Activated CD4-positive, alpha-beta T cell treated with anti-CD3 and anti-CD28 coated beads, Interleukin-2, amount 10 ng/mL, durations not matched to agents 24 days and 14 days (primary cell): ENCODE data around the gene SLC44A3. TPM values are rescaled to one million over a fixed set of nuclear protein-coding genes. Genes with fewer than 3 reads are reported as not detected.
A peak's percentile ranks its signal among the peaks of the same experiment; 100 is the strongest.
"Not testable (repeated sequence)": the region's sequence is repeated elsewhere in the genome, so short reads cannot be mapped to it uniquely, and the experiment has no call there.

Experiments used
- DNase-seq: peaks from one replicate; pipeline ENCODE4 v3.0.0; 2022
- H3K27ac Mint-ChIP-seq: one replicate; pipeline ENCODE4 v1.8.0; 2022; ENCODE audit warnings: mild to moderate bottlenecking, mixed read lengths
- H3K27me3 Mint-ChIP-seq: one replicate; pipeline ENCODE4 v1.8.0; 2022; ENCODE audit warnings: mixed read lengths
- H3K36me3 Mint-ChIP-seq: one replicate; pipeline ENCODE4 v1.8.0; 2022; ENCODE audit warnings: low read depth, mild to moderate bottlenecking, mixed read lengths
- H3K4me1 Mint-ChIP-seq: one replicate; pipeline ENCODE4 v1.8.0; 2021; ENCODE audit warnings: mixed read lengths
- H3K4me3 Mint-ChIP-seq: one replicate; pipeline ENCODE4 v1.8.0; 2022; ENCODE audit warnings: mild to moderate bottlenecking, moderate library complexity, mixed read lengths
- H3K9me3 Mint-ChIP-seq: one replicate; pipeline ENCODE4 v1.8.0; 2021; ENCODE audit warnings: mixed read lengths
- intact Hi-C: fragments of 100-400 bp; cut with micrococcal nuclease; formaldehyde crosslinking; loops from one replicate; pipeline ENCODE4 v1.15.1; 2023
- total RNA-seq: library from RNA; stranded (reverse); gene quantifications from 2 replicates; pipeline ENCODE4 v1.2.3, GENCODE V29; 2022

Gene SLC44A3
- total RNA-seq, 1 donor from 2014 or later, result not detected

- no peak overlapping the region for H3K4me3 Mint-ChIP-seq
- DNase-seq, result no peak
- no peak overlapping the region for H3K27ac Mint-ChIP-seq
- no peaks in the 10 kb centered on the region for H3K9me3 Mint-ChIP-seq
- H3K27me3 Mint-ChIP-seq, result peaks cover 35% of the 10 kb centered on the region
- H3K36me3 Mint-ChIP-seq, result no peaks in the 10 kb centered on the region
- intact Hi-C loops, result no loop called here
- no peaks in the 10 kb centered on the region for H3K4me1 Mint-ChIP-seq
These were observed 12.3 kb downstream of the SLC44A3 start for GRCh38 chr1:94832446-94832845.

- H3K4me1 Mint-ChIP-seq, result no peaks in the 10 kb centered on the region
- H3K9me3 Mint-ChIP-seq, result no peaks in the 10 kb centered on the region
- H3K27me3 Mint-ChIP-seq, result peaks cover 33% of the 10 kb centered on the region
- no peaks in the 10 kb centered on the region for H3K36me3 Mint-ChIP-seq
- DNase-seq, result no peak
- no peak overlapping the region for H3K27ac Mint-ChIP-seq
- intact Hi-C loops, result no loop called here
- no peak overlapping the region for H3K4me3 Mint-ChIP-seq
These were observed 12.9 kb downstream of the SLC44A3 start for GRCh38 chr1:94832931-94833585.

- Mint-ChIP-seq H3K4me1 (no peaks in the 10 kb centered on the region), H3K36me3 (no peaks in the 10 kb centered on the region), H3K27me3 (peaks cover 23% of the 10 kb centered on the region), H3K27ac (no peak overlapping the region), H3K9me3 (no peaks in the 10 kb centered on the region), H3K4me3 (no peak overlapping the region)
- intact Hi-C loops, result no loop called here
- no peak for DNase-seq
These were observed 16.7 kb downstream of the SLC44A3 start for GRCh38 chr1:94836891-94837290.

GRCh38 chr1:94840381-94840780 lies 20.2 kb downstream of the SLC44A3 start:
- intact Hi-C loops, H3K36me3 Mint-ChIP-seq, DNase-seq, H3K27ac Mint-ChIP-seq, H3K4me1 Mint-ChIP-seq, H3K9me3 Mint-ChIP-seq, H3K4me3 Mint-ChIP-seq: not testable (repeated sequence)
- peaks cover 19% of the 10 kb centered on the region for H3K27me3 Mint-ChIP-seq

- Mint-ChIP-seq H3K27me3 (peaks cover 16% of the 10 kb centered on the region), H3K4me1 (no peaks in the 10 kb centered on the region), H3K27ac (no peak overlapping the region), H3K36me3 (no peaks in the 10 kb centered on the region), H3K4me3 (no peak overlapping the region), H3K9me3 (no peaks in the 10 kb centered on the region)
- intact Hi-C loops, result no loop called here
- no peak for DNase-seq
These were observed 20.7 kb downstream of the SLC44A3 start for GRCh38 chr1:94840808-94841207.

GRCh38 chr1:94843430-94843829 lies 23.3 kb downstream of the SLC44A3 start:
- H3K27ac Mint-ChIP-seq, result no peak overlapping the region
- H3K9me3 Mint-ChIP-seq, result no peaks in the 10 kb centered on the region
- H3K4me1 Mint-ChIP-seq, result no peaks in the 10 kb centered on the region
- no peaks in the 10 kb centered on the region for H3K36me3 Mint-ChIP-seq
- H3K4me3 Mint-ChIP-seq, result no peak overlapping the region
- intact Hi-C loops, result no loop called here
- no peak for DNase-seq
- H3K27me3 Mint-ChIP-seq, result peaks cover 8% of the 10 kb centered on the region

GRCh38 chr1:94843846-94844245 lies 23.7 kb downstream of the SLC44A3 start:
- peaks cover 8% of the 10 kb centered on the region for H3K27me3 Mint-ChIP-seq
- no peak for DNase-seq
- H3K9me3 Mint-ChIP-seq, result no peaks in the 10 kb centered on the region
- no peaks in the 10 kb centered on the region for H3K36me3 Mint-ChIP-seq
- H3K4me1 Mint-ChIP-seq, result no peaks in the 10 kb centered on the region
- no peak overlapping the region for H3K4me3 Mint-ChIP-seq
- no peak overlapping the region for H3K27ac Mint-ChIP-seq
- intact Hi-C loops, result no loop called here

GRCh38 chr1:94846308-94846707 lies 26.2 kb downstream of the SLC44A3 start:
- intact Hi-C loops, result no loop called here
- no peaks in the 10 kb centered on the region for H3K36me3 Mint-ChIP-seq
- H3K4me1 Mint-ChIP-seq, result no peaks in the 10 kb centered on the region
- no peak overlapping the region for H3K4me3 Mint-ChIP-seq
- H3K27me3 Mint-ChIP-seq, result peaks cover 11% of the 10 kb centered on the region
- no peaks in the 10 kb centered on the region for H3K9me3 Mint-ChIP-seq
- no peak for DNase-seq
- H3K27ac Mint-ChIP-seq, result no peak overlapping the region

GRCh38 chr1:94851571-94851970 lies 31.4 kb downstream of the SLC44A3 start:
- Mint-ChIP-seq H3K36me3 (no peaks in the 10 kb centered on the region), H3K9me3 (no peaks in the 10 kb centered on the region), H3K27me3 (peaks cover 3% of the 10 kb centered on the region), H3K27ac (no peak overlapping the region), H3K4me1 (no peaks in the 10 kb centered on the region), H3K4me3 (no peak overlapping the region)
- intact Hi-C loops, result no loop called here
- DNase-seq, result no peak

GRCh38 chr1:94852788-94853187 lies 32.6 kb downstream of the SLC44A3 start:
- H3K27ac Mint-ChIP-seq, result no peak overlapping the region
- intact Hi-C loops, result no loop called here
- H3K36me3 Mint-ChIP-seq, result no peaks in the 10 kb centered on the region
- no peaks in the 10 kb centered on the region for H3K9me3 Mint-ChIP-seq
- H3K4me1 Mint-ChIP-seq, result no peaks in the 10 kb centered on the region
- no peak for DNase-seq
- H3K27me3 Mint-ChIP-seq, result peaks cover 3% of the 10 kb centered on the region
- no peak overlapping the region for H3K4me3 Mint-ChIP-seq

GRCh38 chr1:94854458-94855306 lies 34.5 kb downstream of the SLC44A3 start:
- H3K4me3 Mint-ChIP-seq, result no peak overlapping the region
- peak; percentile 93 for DNase-seq

GRCh38 chr1:94855307-94855700 lies 35.1 kb downstream of the SLC44A3 start:
- no peak overlapping the region for H3K27ac Mint-ChIP-seq
- H3K4me3 Mint-ChIP-seq, result no peak overlapping the region
- H3K27me3 Mint-ChIP-seq, result peaks cover 9% of the 10 kb centered on the region
- DNase-seq, result no peak
- intact Hi-C loops, result loop anchor here (2.0 kb wide), 1 partner anchor 107 kb away; no protein-coding TSS in a partner anchor
- H3K4me1 Mint-ChIP-seq, result no peaks in the 10 kb centered on the region
- H3K36me3 Mint-ChIP-seq, result no peaks in the 10 kb centered on the region
- H3K9me3 Mint-ChIP-seq, result no peaks in the 10 kb centered on the region

More at GRCh38 chr1:94854458-94855306, 34.5 kb downstream of the SLC44A3 start:
- intact Hi-C loops, result loop anchor here (1.0 to 2.0 kb wide), 3 partner anchors 108 to 380 kb away; partner anchors contain the start of gene RWDD3
- H3K4me1 Mint-ChIP-seq, result no peaks in the 10 kb centered on the region
- H3K27ac Mint-ChIP-seq, result no peak overlapping the region
- no peaks in the 10 kb centered on the region for H3K9me3 Mint-ChIP-seq
- H3K36me3 Mint-ChIP-seq, result no peaks in the 10 kb centered on the region
- H3K27me3 Mint-ChIP-seq, result peaks cover 5% of the 10 kb centered on the region

- intact Hi-C loops, result no loop called here
- Mint-ChIP-seq H3K4me1 (no peaks in the 10 kb centered on the region), H3K27me3 (peaks cover 13% of the 10 kb centered on the region), H3K4me3 (no peak overlapping the region), H3K36me3 (no peaks in the 10 kb centered on the region), H3K27ac (no peak overlapping the region), H3K9me3 (no peaks in the 10 kb centered on the region)
- DNase-seq, result no peak
These were observed 35.8 kb downstream of the SLC44A3 start for GRCh38 chr1:94856004-94856403.

- Mint-ChIP-seq H3K4me3 (no peak overlapping the region), H3K36me3 (no peaks in the 10 kb centered on the region), H3K27ac (no peak overlapping the region), H3K4me1 (no peaks in the 10 kb centered on the region), H3K9me3 (no peaks in the 10 kb centered on the region), H3K27me3 (peaks cover 18% of the 10 kb centered on the region)
- intact Hi-C loops, result no loop called here
- DNase-seq, result no peak
These were observed 36.7 kb downstream of the SLC44A3 start for GRCh38 chr1:94856868-94857267.
